Caki2 (cell line): ENCODE results near the gene EIF1AD. TPM values are rescaled to one million over a fixed set of nuclear protein-coding genes. Genes with fewer than 3 reads are reported as not detected.
A peak's percentile ranks its signal among the peaks of the same experiment; 100 is the strongest.

Experiments used
- DNase-seq: peaks from one replicate; pipeline ENCODE4 v3.0.0-alpha.2; 2015; ENCODE audit warnings: low read depth
- in situ Hi-C: cut with HindIII; loops from 2 replicates; pipeline ENCODE4 v1.10.0; 2016; ENCODE audit warnings: low sequenced_read_pairs, low pct_unique_long_range_greater_than_20kb, mixed read lengths
- total RNA-seq: library from RNA; depleted of rRNA; stranded (reverse); fragments of >200 nt; shearing (Covaris generic); gene quantifications from 2 replicates; pipeline ENCODE4 v1.2.3, GENCODE V29; 2014; ENCODE audit warnings: low replicate concordance; rRNA removed

EIF1AD gene, protein sequence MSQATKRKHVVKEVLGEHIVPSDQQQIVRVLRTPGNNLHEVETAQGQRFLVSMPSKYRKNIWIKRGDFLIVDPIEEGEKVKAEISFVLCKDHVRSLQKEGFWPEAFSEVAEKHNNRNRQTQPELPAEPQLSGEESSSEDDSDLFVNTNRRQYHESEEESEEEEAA
- 35.4 and 53.9 TPM in 2 replicates for total RNA-seq

DNA sequence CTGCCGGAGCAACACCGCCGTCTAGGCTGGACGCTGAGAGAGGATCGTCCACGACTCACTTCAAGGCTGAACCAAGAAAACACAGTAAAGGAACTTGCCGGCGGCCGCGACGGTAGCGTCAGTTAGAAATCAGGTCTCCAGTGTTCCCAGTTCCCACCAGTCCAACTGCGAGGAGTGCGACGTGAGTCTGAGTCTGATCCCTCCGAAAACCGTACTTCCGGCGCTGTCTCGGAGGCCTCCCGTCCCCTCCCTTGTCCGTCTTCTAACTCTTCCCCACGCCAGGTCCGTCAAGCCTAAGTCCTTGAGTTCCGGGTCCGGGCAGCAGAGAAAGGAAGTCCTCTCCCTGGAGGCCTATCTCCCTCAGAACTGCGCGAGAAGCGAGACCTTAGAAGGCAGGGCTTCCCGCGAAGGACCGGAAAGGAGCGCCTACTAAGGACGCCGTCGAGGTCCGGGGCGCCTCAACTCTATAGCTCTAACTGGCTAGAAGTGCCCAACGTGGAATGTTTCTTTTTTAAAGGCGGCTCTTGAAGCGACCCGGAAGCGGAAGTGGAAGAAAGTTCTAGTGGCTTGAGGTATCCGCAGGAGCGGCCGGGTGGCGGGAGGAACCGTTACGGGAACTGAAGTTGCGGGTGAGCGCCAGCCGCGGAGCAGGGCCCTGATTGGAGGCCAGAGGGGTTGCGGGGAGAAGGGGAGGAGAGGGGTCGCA lies at the start of gene EIF1AD, which contains the start of gene BANF1:
EIF1AD (minus strand) TSS at position 216 of the 706 bp plus-strand sequence. CDS start 1,768 bp downstream, outside the sequence.
BANF1 (plus strand) TSS at position 562 of the 706 bp plus-strand sequence. CDS start 748 bp downstream, outside the sequence.
- peak; percentile 97 for DNase-seq
- in situ Hi-C loops: no loop called here

DNA sequence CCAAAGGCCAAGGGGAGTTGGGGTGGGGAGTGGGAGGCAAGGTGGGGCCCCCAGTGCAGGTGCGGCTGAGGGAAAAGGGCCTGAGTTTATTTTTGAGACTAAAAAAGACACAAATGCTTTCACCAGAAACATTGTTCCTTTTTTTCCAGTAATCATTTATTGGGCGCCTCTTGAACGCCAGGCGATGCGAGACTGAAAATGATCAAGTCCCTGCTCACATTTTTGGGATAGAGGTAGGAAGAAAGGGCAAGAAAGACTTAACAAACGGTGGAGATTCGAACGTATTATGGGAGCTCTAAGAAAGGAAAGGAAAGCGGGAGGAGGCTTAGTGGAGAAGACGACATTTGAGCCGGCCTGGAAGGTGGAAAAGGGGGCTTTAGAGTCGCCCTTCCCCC lies 49.4 kb upstream of the EIF1AD start:
- in situ Hi-C loops: no loop called here

DNA sequence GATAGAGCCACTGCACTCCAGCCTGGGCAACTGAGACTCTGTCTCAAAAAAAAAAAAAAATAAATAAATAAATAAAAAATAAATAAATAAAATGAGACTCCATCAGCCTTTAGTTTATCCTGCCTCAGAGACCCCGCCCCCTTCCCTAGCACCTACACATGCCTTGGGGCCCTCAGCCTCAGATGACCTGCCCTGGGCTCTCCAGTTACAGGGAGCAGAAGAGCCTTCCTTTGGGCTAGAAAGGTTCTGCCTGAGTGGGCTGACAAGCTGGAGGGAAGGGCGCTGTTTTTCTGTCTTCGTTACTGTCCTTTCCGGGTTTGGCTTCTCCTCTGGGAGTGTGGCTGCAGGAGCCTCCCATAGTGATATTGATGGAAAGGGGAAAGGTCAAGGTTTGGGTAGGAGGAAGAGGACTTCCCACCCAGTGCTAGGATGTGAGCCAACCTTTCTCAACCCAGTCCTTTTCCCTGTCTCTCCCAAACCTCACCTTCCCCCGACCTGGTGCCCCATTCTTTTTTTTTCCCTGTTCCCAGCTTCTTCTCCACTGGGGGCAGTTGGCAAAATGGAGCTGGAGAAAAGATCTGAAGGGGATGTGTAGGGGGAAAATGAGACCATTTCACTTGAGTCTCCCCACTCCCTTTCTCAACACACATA lies 48.7 kb upstream of the EIF1AD start:
- no peak for DNase-seq
- in situ Hi-C loops: no loop called here

More for the DNA sequence above, 49.4 kb upstream of the EIF1AD start:
- DNase-seq: no peak

DNA sequence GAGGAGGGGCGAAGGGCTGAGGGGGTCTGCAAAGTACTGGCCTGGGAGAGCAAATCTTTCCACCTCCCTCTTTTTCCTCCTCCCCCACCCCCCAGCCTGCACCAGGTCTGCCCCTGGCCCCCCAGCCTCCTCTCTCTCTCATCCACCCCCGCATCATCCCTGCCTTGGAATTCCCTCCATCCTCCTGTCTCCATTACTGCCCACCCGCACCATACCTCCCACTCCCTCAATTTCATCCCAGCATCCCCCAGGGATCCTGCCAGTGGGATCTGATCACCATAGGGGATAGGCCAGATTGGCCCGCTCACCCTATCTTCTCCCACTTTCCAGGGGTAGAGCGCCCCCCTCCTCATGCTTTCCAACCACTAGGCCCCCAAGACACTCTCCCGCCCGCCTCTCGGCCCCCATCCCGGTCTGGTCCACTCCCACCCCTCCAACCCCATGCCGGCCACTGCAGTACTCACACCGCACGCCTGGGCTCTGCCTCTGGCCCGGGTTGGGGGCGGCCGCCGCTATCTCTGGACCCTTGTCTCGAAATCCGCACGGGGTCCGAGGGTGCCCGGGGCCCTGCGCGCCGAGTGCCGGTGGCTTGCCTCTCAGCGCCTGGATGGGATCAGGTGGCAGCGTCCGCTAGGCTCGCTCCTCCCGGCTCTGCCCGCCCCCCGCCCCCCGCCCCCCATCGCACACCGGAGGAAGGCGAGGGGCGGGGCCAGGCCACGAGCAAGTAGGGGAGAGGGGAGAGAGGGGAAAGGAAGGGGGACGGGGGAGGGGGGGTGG lies 46.8 kb upstream of the EIF1AD start, which contains the start of gene GAL3ST3:
GAL3ST3 (minus strand) TSS at position 615 of the 777 bp plus-strand sequence. CDS start 3,746 bp downstream, outside the sequence.
- DNase-seq: no peak
- in situ Hi-C loops: no loop called here

DNA sequence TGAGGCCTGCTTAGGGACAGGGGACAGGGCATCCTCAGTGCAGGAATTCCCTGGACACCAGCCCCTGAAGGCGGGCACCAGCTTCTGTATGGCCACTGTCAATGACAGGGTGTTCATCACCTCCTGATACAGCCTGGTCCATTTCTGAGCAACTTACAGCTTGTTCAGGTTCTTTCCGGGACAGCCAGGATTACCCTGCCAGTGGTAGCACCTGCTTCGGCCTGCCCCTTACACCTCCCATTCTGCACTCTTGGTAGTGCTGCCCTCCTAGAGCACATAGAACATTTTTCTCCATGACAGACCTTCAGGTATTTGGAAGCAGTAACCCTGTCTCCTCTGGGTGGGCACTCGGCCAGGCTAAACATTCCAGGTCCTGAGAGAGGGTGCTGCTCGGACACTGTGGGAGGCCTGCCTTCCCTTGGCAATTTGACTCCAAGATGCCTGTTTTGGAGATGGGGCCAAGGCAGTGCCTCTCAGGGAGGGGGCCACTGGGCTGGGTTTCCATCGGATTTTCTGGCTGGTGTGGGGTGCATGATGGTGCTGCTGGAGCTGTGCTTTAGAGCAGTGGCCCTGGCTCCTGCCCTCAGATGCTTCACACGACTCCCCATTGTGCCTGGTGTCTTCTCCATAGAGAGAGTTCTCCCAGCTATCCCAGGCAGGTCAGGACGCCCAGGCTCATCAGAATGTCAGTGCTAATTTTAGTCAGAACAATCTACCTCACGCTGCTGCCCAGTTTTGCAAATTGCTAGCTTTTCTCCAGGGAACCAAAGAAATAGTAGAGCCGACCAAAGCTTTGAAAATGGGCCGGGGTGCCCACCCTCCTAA lies 45.8 kb upstream of the EIF1AD start:
- peak; percentile 12 for DNase-seq
- in situ Hi-C loops: no loop called here

DNA sequence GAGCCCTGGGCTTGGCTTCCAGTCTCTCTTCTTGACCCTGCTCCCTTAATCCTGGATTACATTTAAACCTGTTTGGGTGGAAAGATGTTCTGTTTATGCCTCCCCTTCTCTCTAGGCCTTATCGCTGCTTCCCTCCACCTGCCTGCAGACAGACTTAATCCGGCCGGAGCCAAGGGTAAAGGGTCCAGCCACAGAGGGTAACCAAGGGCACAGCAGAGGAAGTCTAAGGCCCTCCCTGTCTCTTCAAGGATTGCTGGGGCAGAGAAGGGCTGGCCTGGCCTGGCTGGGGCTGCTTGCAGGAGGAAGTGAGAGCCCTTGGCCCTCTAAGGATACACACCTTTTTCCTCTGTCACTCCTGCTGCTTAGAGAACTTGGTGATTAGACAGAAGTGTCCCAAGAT lies 44.9 kb upstream of the EIF1AD start:
- no peak for DNase-seq
- in situ Hi-C loops: no loop called here

DNA sequence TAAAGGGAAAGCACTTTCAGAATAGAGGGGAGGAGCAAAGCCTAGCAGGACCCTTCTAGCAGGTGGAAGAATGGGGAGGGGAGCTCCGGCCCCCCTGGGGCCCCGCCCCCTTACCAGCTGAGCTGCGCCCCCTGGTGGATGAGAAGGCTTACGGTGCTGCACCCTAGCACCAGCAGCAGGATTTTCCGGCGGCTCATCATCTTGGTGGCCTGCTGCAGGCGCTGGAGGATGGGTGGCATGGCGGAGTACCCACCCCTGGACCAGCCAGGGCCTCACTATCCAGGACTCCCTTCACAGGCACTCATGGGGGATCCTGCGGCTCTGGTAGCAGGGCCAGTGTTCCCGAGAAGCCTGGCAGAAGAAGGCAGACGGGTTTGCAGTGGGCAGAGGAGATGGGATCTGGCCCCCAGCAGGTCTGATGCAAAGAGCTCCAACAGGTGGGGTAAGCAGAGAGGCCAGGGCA lies 43.3 kb upstream of the EIF1AD start:
- DNase-seq: peak; percentile 39
- in situ Hi-C loops: no loop called here

DNA sequence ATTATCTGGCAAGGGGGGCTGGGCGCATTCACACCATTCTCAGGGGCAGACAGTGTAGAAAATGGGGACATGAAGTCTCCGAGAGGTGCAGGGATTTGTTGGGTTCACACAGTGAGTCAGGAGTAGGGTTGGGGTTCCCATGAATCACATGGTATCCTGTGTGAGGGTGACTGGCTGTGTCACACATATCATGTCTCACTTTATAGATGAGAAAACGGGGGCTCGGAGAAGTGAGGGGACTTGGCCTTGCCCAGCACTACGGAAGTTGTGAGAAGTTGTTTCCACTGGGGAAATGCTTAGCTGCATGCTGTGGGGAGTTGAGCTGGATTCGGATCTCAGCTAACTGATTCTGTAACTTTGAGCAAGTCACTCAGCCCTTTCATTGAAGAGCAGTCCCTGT lies 42.8 kb upstream of the EIF1AD start:
- no peak for DNase-seq
- in situ Hi-C loops: no loop called here

DNA sequence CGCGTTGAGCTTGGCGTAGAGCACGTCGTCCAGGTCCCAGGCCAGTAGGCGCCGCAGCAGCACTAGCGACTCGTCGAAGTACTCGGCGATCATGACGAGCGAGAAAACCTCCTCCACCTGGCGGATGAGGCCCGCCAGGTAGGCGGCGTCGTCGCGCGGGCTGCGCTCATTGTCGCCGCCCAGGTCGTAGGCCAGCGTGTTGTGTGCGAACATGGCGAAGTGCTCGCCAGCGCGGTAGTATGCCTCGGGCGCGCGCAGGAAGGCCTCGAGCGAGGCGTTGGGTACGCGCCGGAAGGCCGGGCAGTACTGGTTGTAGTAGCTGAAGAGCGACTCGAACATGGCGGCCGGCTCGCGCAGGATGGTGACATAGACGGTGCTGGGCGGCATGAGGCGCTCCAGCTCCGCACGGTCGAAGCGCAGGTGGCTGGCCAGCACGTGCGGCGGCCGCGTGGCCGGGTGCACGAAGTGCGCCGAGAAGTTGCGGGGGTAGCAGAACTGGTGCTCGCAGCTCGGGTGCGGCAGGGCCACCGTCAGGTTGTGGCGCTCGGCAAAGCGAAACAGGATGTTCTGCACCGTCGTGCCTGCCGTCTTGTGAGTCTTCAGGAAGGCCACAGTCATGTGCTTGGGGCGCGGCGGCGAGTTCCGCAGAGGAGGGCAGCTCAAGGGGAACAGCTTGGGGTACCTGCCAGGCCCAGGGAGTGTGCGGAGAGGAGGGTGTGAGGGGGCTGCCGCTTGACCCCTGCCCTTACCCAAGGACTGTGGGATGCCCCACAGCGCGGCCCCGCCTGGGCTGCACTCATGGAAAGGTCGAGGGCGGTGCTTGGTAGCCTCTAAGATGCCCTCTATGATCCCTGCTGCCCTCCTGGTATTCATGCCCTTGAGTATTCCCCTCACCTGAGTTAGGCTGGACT lies 41.3 kb upstream of the EIF1AD start:
- in situ Hi-C loops: no loop called here
- DNase-seq: no peak

DNA sequence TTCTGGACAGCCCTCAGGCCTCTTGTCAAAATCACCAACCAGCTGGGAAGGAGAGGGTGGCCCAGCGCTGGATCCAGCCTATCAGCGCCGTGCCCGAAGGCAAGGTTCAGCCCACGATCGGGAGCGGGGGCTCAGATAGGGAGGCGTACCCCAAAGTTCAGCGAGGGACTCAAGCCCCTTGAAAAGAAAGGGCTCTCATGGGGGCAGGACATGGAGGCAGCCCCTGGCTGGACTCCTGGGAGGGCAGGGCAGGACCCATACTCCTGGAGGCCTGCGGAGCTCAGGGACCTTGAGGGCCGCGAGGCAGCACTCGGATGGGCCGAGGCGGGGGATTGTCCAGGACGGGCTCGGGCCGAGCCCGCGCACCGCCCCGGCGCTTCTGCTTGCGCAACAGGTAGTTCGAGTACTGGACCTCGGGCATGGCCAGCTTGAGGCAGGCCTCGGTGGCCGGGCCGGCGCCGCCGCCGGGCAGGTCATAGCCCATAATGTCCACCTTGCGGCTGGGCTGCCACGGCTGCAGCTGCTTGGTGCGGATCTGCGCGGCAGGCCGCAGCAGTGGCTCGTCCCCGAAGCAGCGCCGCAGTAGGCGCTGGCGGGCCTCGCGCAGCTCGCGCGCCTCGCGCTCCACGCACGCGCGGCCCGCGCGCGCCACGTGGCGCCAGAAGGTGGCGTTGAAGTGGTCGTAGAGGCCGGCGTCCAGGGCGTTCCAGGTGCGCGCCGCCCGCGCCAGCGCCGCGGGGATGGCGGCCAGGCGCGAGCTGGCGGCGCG lies 40.5 kb upstream of the EIF1AD start:
- in situ Hi-C loops: no loop called here

DNA sequence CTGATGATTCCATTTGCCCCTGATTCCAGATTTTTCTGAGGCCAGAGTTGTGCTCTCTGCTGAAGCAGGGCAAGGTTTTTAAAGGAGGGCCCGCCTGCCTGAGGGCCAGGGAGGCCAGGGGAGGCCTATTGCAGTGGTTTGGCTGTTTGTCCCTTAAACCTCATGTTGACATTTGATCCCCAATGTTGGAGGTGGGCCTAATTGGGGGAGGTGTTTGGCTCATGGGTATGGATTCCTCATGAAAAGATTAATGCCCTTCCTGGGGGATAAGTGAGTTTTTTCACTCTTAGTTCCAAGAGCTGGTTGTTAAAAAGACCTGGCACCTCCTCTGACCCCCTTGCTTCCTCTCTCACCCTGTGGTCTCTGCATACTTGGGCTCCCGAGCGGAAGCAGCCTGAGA lies 37.8 kb upstream of the EIF1AD start:
- no peak for DNase-seq
- in situ Hi-C loops: no loop called here

More for the DNA sequence above, 40.5 kb upstream of the EIF1AD start:
- DNase-seq: no peak

DNA sequence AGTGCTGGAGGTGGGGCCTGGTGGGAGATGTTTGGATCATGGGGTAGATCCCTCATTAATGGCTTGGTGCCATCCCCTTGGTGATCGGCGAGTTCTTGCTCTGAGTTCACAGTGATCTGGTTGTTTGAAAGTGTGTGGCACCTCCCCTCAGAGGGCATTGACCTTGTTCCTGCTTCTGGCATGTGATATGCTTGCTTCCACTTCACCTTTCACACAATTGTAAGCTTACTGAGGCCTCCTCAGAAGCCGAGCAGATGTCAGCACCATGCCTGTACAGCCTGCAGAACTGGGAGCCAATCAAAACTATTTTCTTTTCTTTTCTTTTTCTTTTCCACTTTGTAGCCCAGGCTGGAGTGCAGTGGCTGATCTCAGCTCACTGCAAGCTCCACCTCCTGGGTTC lies 35.4 kb upstream of the EIF1AD start:
- in situ Hi-C loops: no loop called here
- no peak for DNase-seq

DNA sequence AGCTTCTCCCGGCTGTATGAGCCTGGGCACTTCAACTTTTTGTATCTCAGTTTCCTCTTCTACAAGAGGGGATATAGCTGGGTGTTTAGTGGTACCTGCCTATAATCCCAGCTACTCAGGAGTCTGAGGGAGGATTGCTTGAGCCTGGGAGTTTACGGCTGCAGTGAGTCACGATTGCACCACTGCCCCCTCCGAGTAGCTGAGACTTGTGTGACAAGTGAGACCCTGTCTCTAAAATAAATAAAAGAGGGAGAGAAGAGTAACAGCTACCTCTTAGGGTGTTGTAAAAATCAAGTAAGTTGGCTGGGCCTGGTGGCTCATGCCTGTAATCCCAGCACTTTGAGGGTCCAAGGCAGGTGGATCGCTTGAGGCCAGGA lies 34.4 kb upstream of the EIF1AD start:
- in situ Hi-C loops: no loop called here
- DNase-seq: no peak

DNA sequence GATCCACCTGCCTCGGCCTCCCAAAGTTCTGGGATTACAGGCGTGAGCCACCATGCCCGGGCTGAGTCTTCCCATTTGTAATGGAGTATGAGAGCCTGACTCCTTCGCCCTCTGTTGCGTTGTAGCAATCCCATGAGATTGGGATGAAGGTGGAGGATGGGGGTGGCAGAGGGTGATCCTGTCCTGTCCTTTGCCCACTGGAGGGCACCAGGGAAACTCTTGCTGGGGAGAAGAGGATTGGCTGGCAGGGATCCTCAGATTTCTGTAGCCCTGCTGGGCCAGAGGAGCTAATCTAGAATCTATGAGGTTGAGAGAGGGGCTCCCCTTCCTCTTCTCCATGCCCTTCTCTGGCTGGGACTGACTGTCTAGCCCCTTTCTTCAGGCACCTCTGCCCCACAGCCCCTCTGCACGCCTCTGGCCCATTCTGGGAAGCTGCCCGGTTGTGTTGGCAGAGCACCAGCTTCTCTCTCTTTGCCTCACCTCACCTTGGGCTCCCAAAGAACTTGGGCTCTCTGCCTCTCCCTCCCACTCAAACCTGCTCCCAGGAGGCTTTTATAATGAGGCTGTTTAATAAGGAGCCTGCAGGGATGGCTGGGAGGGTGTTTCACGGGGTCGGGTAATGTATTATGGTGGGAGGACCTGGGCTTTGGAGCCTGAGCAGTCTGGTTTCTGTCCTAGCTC lies 33.8 kb upstream of the EIF1AD start:
- in situ Hi-C loops: no loop called here
- DNase-seq: no peak

DNA sequence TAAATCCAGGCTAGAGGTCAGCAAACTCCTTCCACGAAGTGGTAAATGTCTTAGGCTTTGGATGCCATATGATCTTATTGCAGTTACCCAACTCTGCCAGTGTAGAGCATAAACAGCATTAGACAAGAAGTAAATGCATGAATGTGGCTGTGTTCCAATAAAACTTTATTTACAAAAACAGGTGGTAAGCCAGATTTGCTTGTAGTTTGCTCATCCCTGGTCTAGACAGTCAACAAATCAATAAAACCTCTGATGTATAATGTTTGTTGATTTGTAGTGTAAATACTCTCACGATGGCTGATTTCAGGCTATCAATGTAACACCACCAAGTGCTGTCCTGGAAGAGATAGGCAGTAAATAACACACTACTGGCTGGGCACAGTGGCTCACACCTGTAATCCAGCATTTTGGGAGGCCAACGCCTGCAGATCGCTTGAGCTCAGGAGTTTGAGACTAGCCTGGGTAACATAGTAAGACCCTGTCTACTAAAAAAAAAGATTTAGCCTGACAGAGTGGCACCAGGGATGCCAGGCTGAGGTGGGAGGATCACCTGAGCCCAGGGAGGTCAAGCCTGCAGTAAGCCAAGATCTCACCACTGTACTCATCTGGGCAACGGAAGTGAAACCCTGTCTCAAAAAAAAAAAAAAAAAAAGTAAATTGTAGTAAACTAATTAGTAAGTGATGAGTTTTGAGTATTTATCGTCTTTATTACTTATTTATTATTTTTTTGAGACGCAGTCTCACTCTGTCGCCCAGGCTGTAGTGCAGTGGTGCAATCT lies 31.2 kb upstream of the EIF1AD start:
- in situ Hi-C loops: no loop called here
- DNase-seq: no peak
